ENCODE data around the gene NRG3.

DNA sequence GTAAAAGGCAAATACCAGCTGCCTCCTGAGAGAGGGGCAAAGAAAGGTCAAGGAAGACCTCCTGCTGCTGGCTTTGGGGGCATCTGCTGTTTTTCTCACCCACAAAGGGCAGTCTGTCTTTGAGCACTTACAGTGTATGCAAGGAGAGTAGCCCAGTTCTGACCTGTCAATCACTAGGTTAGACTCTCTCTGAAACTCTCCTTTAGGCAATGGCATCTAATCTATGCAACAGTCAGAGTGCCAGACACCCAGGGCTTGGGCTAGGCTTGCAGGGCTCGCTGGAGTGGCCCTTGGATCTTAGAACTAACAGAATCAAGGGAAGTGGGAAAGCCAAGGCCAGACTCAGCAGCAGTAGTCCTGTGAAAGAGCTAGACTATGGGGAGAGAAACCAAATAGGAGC is 522.9 kb downstream of the NRG3 start:
- no peak for TF ChIP-seq CTCF (IDR thresholded peaks at IDR 0.05)
- no peak for TF ChIP-seq POLR2A (IDR thresholded peaks at IDR 0.05)
- no peak for TF ChIP-seq EP300 (IDR thresholded peaks at IDR 0.05)

All from tibial nerve (tissue), 4 donors.